Stimulated activated CD8-positive, alpha-beta memory T cell treated with anti-CD3 and anti-CD28 coated beads, Interleukin-7, amount 100 ng/mL, for 4 hours (primary cell): ENCODE measurements around the gene ULBP1.
A peak's percentile ranks its signal among the peaks of the same experiment; 100 is the strongest.
"Not testable (repeated sequence)": the region's sequence is repeated elsewhere in the genome, so short reads cannot be mapped to it uniquely, and the experiment has no call there.

ENCODE experiments used
- DNase-seq, 2 donors: peaks; one replicate each; pipeline ENCODE4 v3.0.0-alpha.2; 2020; ENCODE audit warnings: low read depth in 2 of 2

ULBP1 gene

GRCh38 chr6:149933461-149933860, 30.3 kb upstream of the ULBP1 start:
- no peak for DNase-seq

- peak; percentile 32 to 55 for DNase-seq
These were observed 29.2 kb upstream of the ULBP1 start for GRCh38 chr6:149934249-149935156.

- DNase-seq: no peak
These were observed 28.5 kb upstream of the ULBP1 start for GRCh38 chr6:149935246-149935645.

GRCh38 chr6:149935668-149936067, 28.1 kb upstream of the ULBP1 start:
- no peak for DNase-seq

- no peak for DNase-seq
These were observed 27.0 kb upstream of the ULBP1 start for GRCh38 chr6:149936743-149937142.

GRCh38 chr6:149938013-149938570, 25.7 kb upstream of the ULBP1 start:
- DNase-seq: not testable (repeated sequence)

- DNase-seq: peak; percentile 14 to 29
These were observed 25.0 kb upstream of the ULBP1 start for GRCh38 chr6:149938571-149939355.

GRCh38 chr6:149939356-149939648, 24.4 kb upstream of the ULBP1 start:
- no peak for DNase-seq

- DNase-seq: no peak
These were observed 23.7 kb upstream of the ULBP1 start for GRCh38 chr6:149939909-149940671.

GRCh38 chr6:149940672-149940982, 23.1 kb upstream of the ULBP1 start:
- no peak for DNase-seq

- DNase-seq: peak; percentile 88 to 89
These were observed 21.9 kb upstream of the ULBP1 start, which contains the start of gene ULBP2 for GRCh38 chr6:149941583-149942460. Gene ULBP2, plus strand, starts transcription at chr6:149942014. Its CDS starts 59 bp downstream, at chr6:149942073.

GRCh38 chr6:149942461-149942829, 21.3 kb upstream of the ULBP1 start:
- no peak for DNase-seq

GRCh38 chr6:149943321-149943720, 20.4 kb upstream of the ULBP1 start:
- DNase-seq: not testable (repeated sequence)

GRCh38 chr6:149945276-149945675, 18.5 kb upstream of the ULBP1 start:
- DNase-seq: not testable (repeated sequence)

GRCh38 chr6:149946631-149947030, 17.1 kb upstream of the ULBP1 start:
- DNase-seq: not testable (repeated sequence)

- not testable (repeated sequence) for DNase-seq
These were observed 16.2 kb upstream of the ULBP1 start for GRCh38 chr6:149947533-149947932.

GRCh38 chr6:149948011-149948410, 15.7 kb upstream of the ULBP1 start:
- no peak for DNase-seq

GRCh38 chr6:149948616-149949015, 15.1 kb upstream of the ULBP1 start:
- DNase-seq: no peak

- no peak for DNase-seq
These were observed 13.3 kb upstream of the ULBP1 start for GRCh38 chr6:149950423-149950822.

- DNase-seq: no peak
These were observed 12.6 kb upstream of the ULBP1 start for GRCh38 chr6:149951096-149951495.

GRCh38 chr6:149951626-149952025, 12.1 kb upstream of the ULBP1 start:
- no peak for DNase-seq
